ENCODE results near the gene FGF7. TPM values are rescaled to one million over a fixed set of nuclear protein-coding genes. Genes with fewer than 3 reads are reported as not detected.
"Not testable (repeated sequence)": the region's sequence is repeated elsewhere in the genome, so short reads cannot be mapped to it uniquely, and the experiment has no call there.

FGF7 gene
- total RNA-seq, 1 experiment from 2014 or later = not detected

- H4K20me1 ChIP-seq (ENCODE audit: low read length) = no peaks in the 10 kb centered on the region
- TF ChIP-seq CTCF (conservative IDR thresholded peaks at IDR 0.05; ENCODE audit: low read depth, low read length) = no peak
- no peak for TF ChIP-seq EZH2phosphoT487 (IDR thresholded peaks at IDR 0.05; ENCODE audit: borderline replicate concordance, low read length)
- no peak for TF ChIP-seq EZH2 (IDR thresholded peaks at IDR 0.05; ENCODE audit: low read length, unreplicated experiment)
- BruUV-seq (replicated peaks) = no TSS peak
- H3F3A ChIP-seq (ENCODE audit: low read length, unreplicated experiment) = no peaks in the 10 kb centered on the region
- H3K9me2 ChIP-seq (replicated peaks; ENCODE audit: low read length) = no peaks in the 10 kb centered on the region
- no peaks in the 10 kb centered on the region for H3K79me2 ChIP-seq (ENCODE audit: low read length)
- H3K4me2 ChIP-seq (ENCODE audit: low read length) = no peak overlapping the region
- no peak overlapping the region for H3K4me3 ChIP-seq (ENCODE audit: low read length)
- H3K36me3 ChIP-seq (ENCODE audit: low read depth, low read length) = no peaks in the 10 kb centered on the region
- no peak for ATAC-seq
- intact Hi-C loops (cut with micrococcal nuclease) = no loop called here
- H2AFZ ChIP-seq (ENCODE audit: low read length) = no peak overlapping the region
- ChIA-PET POLR2A (ENCODE audit: unreplicated experiment) (no interaction called here), CTCF (interaction anchor here (0.6 kb wide), 1 partner anchor 602 kb away, joined by 3 read pairs; no protein-coding TSS in a partner anchor)
- H3K4me1 ChIP-seq (ENCODE audit: insufficient read depth, low read length) = peaks cover 12% of the 10 kb centered on the region; the same call in 1 of the 2 replicates
- no peak for DNase-seq
- no peak overlapping the region for H3K9ac ChIP-seq (ENCODE audit: low read length)
- no peaks in the 10 kb centered on the region for H3K27me3 ChIP-seq (ENCODE audit: low read length)
- no peaks in the 10 kb centered on the region for H3K9me3 ChIP-seq (ENCODE audit: low read length)
- H3K27ac ChIP-seq (ENCODE audit: low read length) = no peak overlapping the region
These were observed 49.3 kb downstream of the FGF7 start for GRCh38 chr15:49472338-49472737.

- H3K9ac ChIP-seq (ENCODE audit: low read length) = no peak overlapping the region
- H3K4me2 ChIP-seq (ENCODE audit: low read length) = no peak overlapping the region
- no peaks in the 10 kb centered on the region for H3K79me2 ChIP-seq (ENCODE audit: low read length)
- ChIA-PET CTCF (no interaction called here), POLR2A (ENCODE audit: unreplicated experiment) (no interaction called here)
- no peaks in the 10 kb centered on the region for H4K20me1 ChIP-seq (ENCODE audit: low read length)
- DNase-seq (peak; percentile 8), ATAC-seq (no peak)
- no peaks in the 10 kb centered on the region for H3K36me3 ChIP-seq (ENCODE audit: low read depth, low read length)
- no peaks in the 10 kb centered on the region for H3K27me3 ChIP-seq (ENCODE audit: low read length)
- no peak for TF ChIP-seq CTCF (conservative IDR thresholded peaks at IDR 0.05; ENCODE audit: low read depth, low read length)
- TF ChIP-seq EZH2phosphoT487 (IDR thresholded peaks at IDR 0.05; ENCODE audit: borderline replicate concordance, low read length) = no peak
- no peak for TF ChIP-seq EZH2 (IDR thresholded peaks at IDR 0.05; ENCODE audit: low read length, unreplicated experiment)
- no peaks in the 10 kb centered on the region for H3K9me3 ChIP-seq (ENCODE audit: low read length)
- BruUV-seq (replicated peaks) = no TSS peak
- no peaks in the 10 kb centered on the region for H3K9me2 ChIP-seq (replicated peaks; ENCODE audit: low read length)
- intact Hi-C loops (cut with micrococcal nuclease) = no loop called here
- H3K4me3 ChIP-seq (ENCODE audit: low read length) = no peak overlapping the region
- H3F3A ChIP-seq (ENCODE audit: low read length, unreplicated experiment) = no peaks in the 10 kb centered on the region
- H3K4me1 ChIP-seq (ENCODE audit: insufficient read depth, low read length) = peaks cover 10% of the 10 kb centered on the region; the same call in 1 of the 2 replicates
- H3K27ac ChIP-seq (ENCODE audit: low read length) = no peak overlapping the region
- H2AFZ ChIP-seq (ENCODE audit: low read length) = no peak overlapping the region
These were observed 50.0 kb downstream of the FGF7 start for GRCh38 chr15:49473031-49473430.

- ATAC-seq; CTCF ChIA-PET; H3K4me3 ChIP-seq (ENCODE audit: low read length); BruUV-seq (replicated peaks); H3K9me3 ChIP-seq (ENCODE audit: low read length); H3K4me1 ChIP-seq (ENCODE audit: insufficient read depth, low read length); H3K27me3 ChIP-seq (ENCODE audit: low read length); H3K9me2 ChIP-seq (replicated peaks; ENCODE audit: low read length); H2AFZ ChIP-seq (ENCODE audit: low read length); H3K4me2 ChIP-seq (ENCODE audit: low read length); POLR2A ChIA-PET (ENCODE audit: unreplicated experiment); H3K27ac ChIP-seq (ENCODE audit: low read length); H3K79me2 ChIP-seq (ENCODE audit: low read length); H3K36me3 ChIP-seq (ENCODE audit: low read depth, low read length); H3F3A ChIP-seq (ENCODE audit: low read length, unreplicated experiment); DNase-seq; H4K20me1 ChIP-seq (ENCODE audit: low read length); H3K9ac ChIP-seq (ENCODE audit: low read length); intact Hi-C loops (cut with micrococcal nuclease): not testable (repeated sequence)
These were observed 55.0 kb downstream of the FGF7 start for GRCh38 chr15:49478021-49478420.

- H3K27me3 ChIP-seq (ENCODE audit: low read length); H3K36me3 ChIP-seq (ENCODE audit: low read depth, low read length); H3K9me2 ChIP-seq (replicated peaks; ENCODE audit: low read length); ATAC-seq; H3K4me1 ChIP-seq (ENCODE audit: insufficient read depth, low read length); CTCF ChIA-PET; BruUV-seq (replicated peaks); H3K9me3 ChIP-seq (ENCODE audit: low read length); POLR2A ChIA-PET (ENCODE audit: unreplicated experiment); H3K27ac ChIP-seq (ENCODE audit: low read length); H3K4me3 ChIP-seq (ENCODE audit: low read length); H3K9ac ChIP-seq (ENCODE audit: low read length); H2AFZ ChIP-seq (ENCODE audit: low read length); H3K79me2 ChIP-seq (ENCODE audit: low read length); H3F3A ChIP-seq (ENCODE audit: low read length, unreplicated experiment); H4K20me1 ChIP-seq (ENCODE audit: low read length); intact Hi-C loops (cut with micrococcal nuclease); H3K4me2 ChIP-seq (ENCODE audit: low read length); DNase-seq: not testable (repeated sequence)
These were observed 55.9 kb downstream of the FGF7 start for GRCh38 chr15:49478982-49479381.

- H3K4me3 ChIP-seq (ENCODE audit: low read length); H2AFZ ChIP-seq (ENCODE audit: low read length); BruUV-seq (replicated peaks); H3F3A ChIP-seq (ENCODE audit: low read length, unreplicated experiment); H3K27me3 ChIP-seq (ENCODE audit: low read length); H4K20me1 ChIP-seq (ENCODE audit: low read length); H3K27ac ChIP-seq (ENCODE audit: low read length); H3K9me3 ChIP-seq (ENCODE audit: low read length); H3K4me2 ChIP-seq (ENCODE audit: low read length); H3K4me1 ChIP-seq (ENCODE audit: insufficient read depth, low read length); H3K9ac ChIP-seq (ENCODE audit: low read length); ATAC-seq; H3K9me2 ChIP-seq (replicated peaks; ENCODE audit: low read length); intact Hi-C loops (cut with micrococcal nuclease); H3K79me2 ChIP-seq (ENCODE audit: low read length); POLR2A ChIA-PET (ENCODE audit: unreplicated experiment); H3K36me3 ChIP-seq (ENCODE audit: low read depth, low read length): not testable (repeated sequence)
- peak; percentile 8 for DNase-seq
- CTCF ChIA-PET = interaction anchor here (0.6 kb wide), 1 partner anchor 36 kb away, joined by 3 read pairs; no protein-coding TSS in a partner anchor
These were observed 62.4 kb downstream of the FGF7 start for GRCh38 chr15:49485401-49485800.
